IPS DF 4.7 (cell line): ENCODE measurements around the gene ARGLU1.

ENCODE experiments used
- DNase-seq: peaks from one replicate; pipeline ENCODE4 v3.0.0-alpha.2; 2013; ENCODE audit warnings: low spot score; ENCODE audit errors: extremely low read depth

The ARGLU1 gene

DNA sequence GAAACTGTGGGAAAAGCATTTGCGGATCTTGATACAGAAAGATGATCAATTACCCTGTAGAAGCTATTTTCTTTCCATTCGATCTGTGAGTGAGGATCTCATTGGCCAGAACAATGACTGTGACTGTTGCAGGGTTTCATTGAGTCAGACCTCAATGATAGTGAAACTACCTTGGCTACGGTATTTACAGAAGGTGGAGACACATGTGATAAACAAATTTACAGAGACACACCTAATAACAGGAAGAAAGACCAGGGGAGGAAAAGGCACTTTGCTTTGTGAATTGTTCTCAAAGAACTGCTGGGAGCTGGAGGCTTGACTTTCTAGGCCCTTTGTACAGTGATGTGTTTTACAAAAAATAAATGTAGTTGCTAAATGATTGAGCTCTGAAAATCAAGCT lies 19.9 kb upstream of the ARGLU1 start:
- no peak for DNase-seq

DNA sequence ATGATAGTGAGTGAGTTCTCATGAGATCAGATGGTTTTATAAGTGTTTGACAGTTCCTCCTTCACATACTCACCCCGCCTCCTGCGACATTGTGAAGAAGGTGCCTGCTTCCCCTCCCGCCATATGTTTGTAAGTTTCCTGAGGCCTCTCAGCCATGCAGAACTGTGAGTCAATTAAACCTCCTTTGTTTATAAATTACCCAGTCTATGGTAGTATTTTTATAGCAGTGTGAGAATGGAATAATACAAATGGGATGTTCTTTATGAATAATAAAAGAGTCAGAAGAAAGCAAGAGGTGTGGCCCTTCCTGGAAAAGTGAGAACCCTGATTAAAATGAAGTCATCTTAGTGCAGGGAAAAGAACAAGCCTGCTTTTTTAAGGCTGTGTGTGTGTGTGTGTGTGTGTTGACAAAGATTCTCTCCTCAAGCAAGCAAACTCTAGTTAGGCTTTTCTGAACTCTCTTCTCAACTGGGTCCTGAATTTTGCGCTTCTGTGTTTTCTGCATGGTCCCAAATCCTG lies 18.8 kb upstream of the ARGLU1 start:
- DNase-seq: no peak

DNA sequence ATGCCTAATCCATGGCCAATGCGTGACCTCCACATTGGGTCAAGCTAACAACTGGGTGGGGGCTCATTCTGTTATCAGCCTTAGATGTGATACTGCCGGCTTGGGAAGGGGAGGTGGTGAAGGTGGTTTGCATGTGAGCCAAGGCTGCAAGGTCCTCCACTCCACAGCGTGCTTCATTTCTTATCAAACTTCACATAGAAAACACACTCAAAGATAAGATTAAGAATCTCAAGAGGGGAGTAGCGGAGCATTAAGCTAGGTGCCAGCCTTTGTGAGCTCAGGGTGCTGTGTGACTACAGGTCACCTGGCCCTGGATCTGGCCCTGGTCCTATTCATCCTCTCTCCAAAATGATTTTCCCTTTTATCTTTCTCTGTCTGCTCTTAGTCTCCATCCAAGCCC lies 13.3 kb upstream of the ARGLU1 start:
- DNase-seq: no peak

DNA sequence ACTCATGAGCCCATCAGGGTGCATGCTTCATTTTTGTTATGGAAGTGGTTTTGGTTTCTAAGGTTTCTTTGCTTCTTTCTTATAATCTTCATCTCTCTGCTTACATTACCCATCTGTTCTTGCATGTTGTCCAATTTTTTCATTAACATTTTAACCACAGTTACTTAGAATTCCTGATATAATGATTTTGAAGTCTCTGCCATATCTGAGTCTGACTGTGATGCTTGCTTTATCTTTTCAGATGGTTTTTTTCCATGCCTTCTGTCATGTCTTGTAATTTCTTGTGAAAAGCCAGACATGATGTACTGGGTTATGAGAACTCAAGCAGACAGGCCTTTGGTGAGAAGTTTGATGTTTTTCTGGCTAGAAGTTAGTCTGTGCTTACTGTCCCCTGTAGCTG lies 8.0 kb upstream of the ARGLU1 start:
- DNase-seq: no peak

- no peak for DNase-seq
Observed at GRCh38 chr13:106573868-106574267, 5.9 kb upstream of the ARGLU1 start.

DNA sequence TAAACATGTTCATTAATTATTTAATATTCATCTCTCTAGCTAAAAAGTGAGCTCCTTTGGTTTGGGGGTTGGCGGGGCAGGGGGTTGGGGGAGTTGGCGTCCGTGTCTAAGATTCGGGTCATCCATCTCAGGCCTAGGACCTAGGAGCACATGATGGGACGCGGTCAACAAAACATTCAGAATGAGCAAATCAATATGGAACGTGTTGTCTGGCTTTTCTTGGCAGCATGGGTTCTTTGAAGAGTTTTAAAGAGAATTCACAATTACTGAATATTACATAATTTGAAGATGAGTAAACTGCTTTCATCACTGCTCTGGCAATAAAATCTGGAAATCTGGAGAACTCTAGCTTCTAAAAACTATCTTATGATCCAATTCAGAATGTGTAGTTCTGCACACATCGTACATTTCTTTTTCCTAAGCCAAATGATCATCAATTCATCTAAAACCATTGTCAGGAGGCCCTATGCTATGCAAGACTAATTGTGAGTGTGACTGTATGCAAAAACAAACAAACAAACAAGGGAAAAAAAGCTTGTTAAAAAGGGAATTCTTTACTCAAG lies 5.4 kb upstream of the ARGLU1 start:
- no peak for DNase-seq

DNA sequence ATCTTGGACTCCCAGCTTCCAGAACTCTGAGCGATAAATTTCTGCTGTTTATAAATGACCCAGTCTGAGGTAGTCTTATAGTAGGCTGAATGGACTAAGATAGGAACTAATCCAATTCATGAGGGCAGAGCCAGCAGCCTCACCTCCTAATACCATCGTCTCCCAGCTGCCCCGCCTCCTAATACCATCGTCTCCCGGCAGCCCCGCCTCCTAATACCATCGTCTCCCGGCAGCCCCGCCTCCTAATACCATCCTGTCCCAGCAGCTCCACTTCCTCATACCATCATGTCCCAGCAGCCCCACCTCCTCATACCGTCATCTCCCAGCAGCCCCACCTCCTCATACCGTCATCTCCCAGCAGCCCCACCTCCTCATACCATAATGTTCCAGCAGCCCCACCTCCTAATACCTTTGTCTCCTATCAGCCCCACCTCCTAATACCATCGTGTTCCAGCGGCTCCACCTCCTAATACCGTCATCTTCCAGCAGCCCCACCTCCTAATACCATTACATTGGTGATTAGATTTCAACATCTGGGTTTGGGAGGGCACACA lies 2.4 kb upstream of the ARGLU1 start:
- DNase-seq: peak; percentile 41

DNA sequence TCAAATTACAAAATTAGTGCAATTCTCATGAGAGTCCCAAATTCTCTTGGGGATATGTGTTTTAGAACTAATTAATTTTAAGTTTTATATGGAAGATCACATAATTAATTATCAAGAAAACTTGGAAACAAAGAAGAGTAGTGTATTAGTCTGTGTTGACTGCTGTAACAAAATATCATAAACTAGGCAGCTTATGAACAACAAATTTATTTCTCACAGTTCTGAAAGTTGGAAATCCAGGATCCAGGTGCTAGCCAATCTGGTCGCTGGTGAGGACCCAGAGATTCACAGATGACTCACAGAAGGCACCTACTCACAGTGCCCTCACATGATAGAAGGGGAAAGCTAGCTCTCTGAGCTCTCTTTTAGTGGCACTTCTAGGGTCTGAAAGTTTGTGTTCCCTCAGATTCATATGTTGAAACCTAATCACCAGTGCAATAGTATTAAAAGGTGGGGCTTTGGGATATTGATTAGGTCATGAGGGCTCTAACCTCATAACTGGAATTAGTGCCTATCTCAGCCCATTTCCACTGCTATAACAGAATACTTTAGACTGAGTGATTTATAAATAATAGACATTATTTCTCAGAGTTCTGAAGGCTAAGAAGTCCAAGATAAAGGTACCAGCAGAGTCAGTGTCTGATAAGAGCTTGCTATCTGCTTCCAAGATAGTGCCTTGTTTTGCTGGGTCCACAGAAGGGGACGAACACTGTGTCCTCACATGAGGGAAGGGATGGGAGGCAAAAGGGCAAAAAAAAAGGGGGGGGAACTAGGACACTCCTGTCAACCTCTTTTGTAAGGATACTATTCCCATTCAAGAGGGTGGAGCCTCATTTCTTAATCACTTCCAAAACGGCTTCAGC lies 1.5 kb upstream of the ARGLU1 start:
- no peak for DNase-seq

- DNase-seq: no peak
Observed at GRCh38 chr13:106568299-106569003, 514 bp upstream of the ARGLU1 start.

GRCh38 chr13:106566641-106567473 lies 1.1 kb downstream of the ARGLU1 start:
- DNase-seq: no peak

DNA sequence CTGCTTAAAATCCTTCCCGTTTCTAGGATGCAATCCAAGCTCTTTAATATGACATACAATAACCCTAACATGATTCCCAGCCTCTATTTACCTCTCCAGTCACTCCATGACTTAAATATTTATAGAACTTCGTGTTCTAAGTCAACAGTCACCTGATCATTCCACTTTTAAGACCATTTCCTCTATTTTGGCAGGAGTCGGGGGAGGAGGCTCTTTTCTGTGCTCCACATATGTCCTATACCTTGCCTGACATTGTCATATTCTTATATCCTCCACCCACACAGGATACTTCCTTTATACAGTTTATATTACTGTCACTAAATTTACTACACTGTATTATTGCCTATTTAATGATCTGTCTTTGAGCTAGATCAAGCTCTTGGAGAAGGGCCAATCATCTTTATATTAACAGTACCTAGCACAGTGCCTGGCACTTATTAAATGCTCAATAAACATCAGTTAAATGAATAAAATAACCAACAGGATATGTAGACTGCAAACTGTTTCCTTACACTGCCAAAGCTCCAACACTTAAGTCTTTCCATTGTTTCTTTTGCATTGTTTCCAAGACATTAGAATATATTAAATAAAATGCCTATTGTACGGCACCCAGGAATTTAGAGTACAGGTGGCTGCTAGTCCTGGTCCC lies 2.7 kb downstream of the ARGLU1 start:
- DNase-seq: no peak

DNA sequence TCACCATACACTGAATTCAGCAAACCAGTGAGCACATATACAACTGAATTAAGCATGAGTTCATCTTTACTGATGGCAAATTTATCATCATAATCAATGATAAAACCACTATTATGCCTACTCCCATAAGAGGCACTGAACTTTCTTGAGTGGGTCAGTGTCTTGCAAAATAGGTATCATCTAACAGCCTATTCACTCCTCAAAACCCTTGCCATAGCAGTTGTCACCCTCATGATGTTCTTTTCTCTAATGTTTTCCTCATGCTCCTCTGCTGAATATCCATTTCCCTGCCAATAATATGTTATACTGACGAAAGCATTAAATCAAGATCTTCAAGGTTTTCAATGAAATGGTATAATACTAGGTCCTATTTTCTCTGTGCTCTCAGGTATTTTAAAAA lies 5.6 kb downstream of the ARGLU1 start:
- no peak for DNase-seq

GRCh38 chr13:106561551-106562170 lies 6.3 kb downstream of the ARGLU1 start:
- no peak for DNase-seq

DNA sequence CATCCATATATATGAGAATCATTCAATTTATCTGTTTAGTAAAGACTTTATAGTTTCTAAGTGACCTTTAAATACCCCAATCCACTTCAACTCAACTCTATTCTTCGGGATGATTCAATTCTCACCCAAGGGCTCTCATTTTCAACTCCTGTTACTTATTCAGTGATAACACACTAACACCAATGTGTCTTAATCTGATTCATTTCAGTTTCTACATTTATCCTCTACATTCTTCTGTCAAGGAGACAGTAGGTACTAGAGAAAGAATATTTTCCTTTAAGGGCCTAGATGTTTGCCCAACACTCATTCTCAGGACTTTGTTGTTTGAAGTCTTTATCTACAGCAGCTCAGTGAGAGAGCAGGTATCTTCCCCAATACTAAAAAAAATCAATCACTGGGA lies 7.1 kb downstream of the ARGLU1 start:
- DNase-seq: no peak

- no peak for DNase-seq
Observed at GRCh38 chr13:106558527-106558926, 9.4 kb downstream of the ARGLU1 start.

- DNase-seq: no peak
Observed at GRCh38 chr13:106555631-106556328, 12.2 kb downstream of the ARGLU1 start.

DNA sequence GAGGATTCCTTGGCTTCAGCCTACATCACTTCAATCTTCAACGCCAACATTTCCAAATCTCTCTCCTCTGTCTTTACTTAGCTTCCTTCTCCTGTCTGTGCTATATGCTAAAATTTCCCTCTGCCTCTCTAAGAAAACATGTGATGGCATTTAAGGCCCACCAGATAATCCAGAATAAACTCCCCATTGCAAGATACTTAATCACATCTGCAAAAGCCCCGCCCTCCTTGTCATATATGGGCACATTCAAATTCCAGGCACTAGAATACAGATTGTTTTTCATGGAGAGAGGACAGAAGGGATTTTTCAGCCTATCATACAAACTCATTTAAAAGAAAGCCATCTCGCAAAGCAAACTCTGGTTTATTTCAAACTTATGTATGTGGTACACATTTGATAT lies 16.2 kb downstream of the ARGLU1 start:
- no peak for DNase-seq

- no peak for DNase-seq
Observed at GRCh38 chr13:106551350-106551749, 16.6 kb downstream of the ARGLU1 start.

- no peak for DNase-seq
Observed at GRCh38 chr13:106550570-106551135, 17.3 kb downstream of the ARGLU1 start.
